Heart right ventricle (tissue), 16 donors: Measurements from ENCODE around the gene C2orf74. TPM values are rescaled to one million over a fixed set of nuclear protein-coding genes. Genes with fewer than 3 reads are reported as not detected.
"Not testable (repeated sequence)": the region's sequence is repeated elsewhere in the genome, so short reads cannot be mapped to it uniquely, and the experiment has no call there.

Source experiments
- ATAC-seq, 8 donors: fragments of 200-7000 bp; cut with Tn5 transposase; one replicate each; pipeline ENCODE4 v1.9.1; 2020; ENCODE audit warnings: mild to moderate bottlenecking in 8 of 8, moderate library complexity in 8 of 8, moderate number of reproducible peaks in 1 of 8
- DNase-seq, 2 donors: peaks; one replicate each; pipeline ENCODE4 v3.0.0-alpha.2; 2020
- H3K27ac ChIP-seq, 10 donors: fragments of 200-600 bp; sonication (generic) in 2 of 10; one replicate each; pipeline versions ENCODE4 v1.5.0 to v1.8.0; 2020 to 2022; ENCODE audit warnings: mild to moderate bottlenecking in 3 of 10
- H3K27me3 ChIP-seq, 7 donors: fragments of 200-600 bp; one replicate each; pipeline ENCODE4 v1.8.0; 2021 to 2022; ENCODE audit warnings: mild to moderate bottlenecking in 2 of 7
- H3K36me3 ChIP-seq, 9 donors: fragments of 200-600 bp; sonication (generic) in 1 of 9; one replicate each; pipeline versions ENCODE4 v1.5.0 to v1.8.0; 2020 to 2022; ENCODE audit warnings: mild to moderate bottlenecking in 2 of 9
- H3K4me1 ChIP-seq, 9 donors: fragments of 200-600 bp; sonication (generic) in 1 of 9; one replicate each; pipeline versions ENCODE4 v1.5.0 to v1.8.0; 2020 to 2022; ENCODE audit warnings: mild to moderate bottlenecking in 4 of 9
- H3K4me3 ChIP-seq, 10 donors: fragments of 200-600 bp; sonication (generic) in 2 of 10; one replicate each; pipeline versions ENCODE4 v1.5.0 to v1.8.0; 2020 to 2022; ENCODE audit warnings: mild to moderate bottlenecking in 7 of 10, moderate library complexity in 2 of 10
- H3K9me3 ChIP-seq, 11 donors: fragments of 200-600 bp in 10 of 11; sonication (generic) in 2 of 11; one replicate each; pipeline versions ENCODE4 v1.5.0 to v1.8.0; 2013 to 2022; ENCODE audit warnings: mild to moderate bottlenecking in 2 of 11, control low read depth in 1 of 11, moderate library complexity in 1 of 11
- CTCF ChIP-seq, 9 donors: fragments of 200-600 bp; sonication (generic) in 2 of 9; IDR thresholded peaks; one replicate each; pipeline versions ENCODE4 v1.5.0 to v1.8.0; 2021 to 2022; ENCODE audit warnings: antibody characterized with exemption in 9 of 9, mild to moderate bottlenecking in 5 of 9, moderate library complexity in 1 of 9
- WGBS, 2 donors: extraction: QIAGEN DNeasy Blood & Tissue Kit; methylation state at CpG; one replicate each; pipeline ENCODE4 v1.1.7; 2013; ENCODE audit warnings: inconsistent platforms in 1 of 2; 5-methylcytosine and 5-hydroxymethylcytosine counted together
- intact Hi-C, 10 donors: fragments of 100-400 bp; cut with DNase I; formaldehyde crosslinking; loops; one replicate each; pipeline versions ENCODE4 v1.11.1 to v1.14.2; 2022
- polyA plus RNA-seq, 2 donors: library from polyadenylated mRNA; stranded (reverse); fragments of 200-250 nt; gene quantifications; one replicate each; pipeline ENCODE4 v1.2.3, GENCODE V29; 2013
- total RNA-seq, 10 donors: library from RNA; stranded (reverse); fragmentation: NEBNext Ultra II Directional in 3 of 10; extraction: Animal tissue kit (Norgen Biotek cat#: 25700) in 3 of 10; gene quantifications; one replicate each; pipeline versions ENCODE4 v1.2.1 to v1.2.4, GENCODE V29; 2021 to 2023
- donor health status: Arrhythmogenic right ventricular cardiomyopathy.
- donor health status: ischemic (EF 13 %, LVEDD 7.1; RV severe dilation, severe dysfunction).
- donor health status: healthy with polysubstance abuse.
- donor health status: DM: no; HTN: yes; CAD: no.
- donor health status: DM: no; HTN: no; CAD: no.
- donor health status: ischemic (EF 25% LVEDD 6.9; RV normal size, moderate dysfunction).
- donor health status: ischemic (EF 25% LVEDD 5.7; RV mildly dilated, moderate dysfunction).
- donor health status: healthy.
- donor health status: DM: yes; HTN: yes; CAD: no.
- donor health status: Ischemic cardiomyopathy.
- donor health status: ischemic (EF 35%, LVEDD 5.7; RV mildly dilated, moderate dysfunction).
- donor health status: nonischemic (EF 11% LVEDD 7.7; RV severe dilation, severe dysfunction).
- donor health status: DM: yes; HTN: yes; CAD: no.
- donor health status: PGD.
- donor health status: ischemic (EF 29% LVEDD 5.4; RV normal size, mild dysfunction).
- donor health status: nonischemic (EF 23%, LVEDD 6.1; RV moderate dilation, normal function).

Gene C2orf74
- total and polyA plus RNA-seq, 12 donors, result 16.5 to 39.0 (median 24.0) TPM

DNA sequence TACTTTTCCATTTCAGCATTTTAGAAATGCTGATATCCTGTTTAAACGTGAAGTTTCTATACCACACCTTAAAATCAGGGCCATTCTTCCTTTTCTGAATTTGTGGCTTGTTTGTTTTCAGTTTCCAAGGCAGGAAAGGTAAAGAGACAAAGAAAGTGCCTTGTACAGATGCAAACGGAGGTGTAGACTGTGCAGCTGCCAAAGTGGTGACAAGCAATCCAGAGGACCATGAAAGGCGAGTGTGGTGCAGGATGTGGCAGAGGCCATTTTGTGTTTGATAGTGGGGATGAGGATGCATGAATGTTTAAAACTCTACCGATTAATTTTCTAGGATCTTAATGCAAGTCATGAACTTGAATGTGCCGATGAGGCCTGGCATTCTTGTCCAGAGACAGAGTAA is 733 bp downstream of the C2orf74 start:
- intact Hi-C loops, result no loop called here
- H3K9me3 ChIP-seq, result peaks cover 0 to 14% (median 0%) of the 10 kb centered on the region in 11 donors
- TF ChIP-seq CTCF (IDR thresholded peaks at IDR 0.05), result no peak
- no peaks in the 10 kb centered on the region for H3K27me3 ChIP-seq
- ATAC-seq (no peak), DNase-seq (no peak)
- peaks cover 0 to 93% (median 35%) of the 10 kb centered on the region in 9 donors for H3K36me3 ChIP-seq
- WGBS, 2 donors, result 91 to 92% methylated on average over 5 of the region's 5 CpGs
- no peak overlapping the region for H3K27ac ChIP-seq
- no peak overlapping the region for H3K4me3 ChIP-seq
- peaks cover 0 to 6% (median 0%) of the 10 kb centered on the region in 9 donors for H3K4me1 ChIP-seq

GRCh38 chr2:61165082-61165481 is 3.1 kb downstream of the C2orf74 start:
- intact Hi-C loops, H3K27ac ChIP-seq, ATAC-seq, H3K9me3 ChIP-seq, H3K4me1 ChIP-seq, H3K4me3 ChIP-seq, DNase-seq, H3K27me3 ChIP-seq: not testable (repeated sequence)
- 95% methylated on average over 7 of the region's 7 CpGs for WGBS, 2 donors
- peaks cover 0 to 76% (median 26%) of the 10 kb centered on the region in 9 donors for H3K36me3 ChIP-seq

- no peak overlapping the region for H3K4me3 ChIP-seq
- H3K27me3 ChIP-seq, result no peaks in the 10 kb centered on the region
- intact Hi-C loops, result no loop called here
- ATAC-seq (no peak), DNase-seq (no peak)
- TF ChIP-seq CTCF (IDR thresholded peaks at IDR 0.05), result no peak
- H3K4me1 ChIP-seq, result no peaks in the 10 kb centered on the region
- H3K9me3 ChIP-seq, result no peaks in the 10 kb centered on the region
- 55 to 65% methylated on average over 3 of the region's 3 CpGs for WGBS, 2 donors
- peaks cover 0 to 68% (median 23%) of the 10 kb centered on the region in 9 donors for H3K36me3 ChIP-seq
- no peak overlapping the region for H3K27ac ChIP-seq
These were observed 4.0 kb downstream of the C2orf74 start for GRCh38 chr2:61165946-61166345.

DNA sequence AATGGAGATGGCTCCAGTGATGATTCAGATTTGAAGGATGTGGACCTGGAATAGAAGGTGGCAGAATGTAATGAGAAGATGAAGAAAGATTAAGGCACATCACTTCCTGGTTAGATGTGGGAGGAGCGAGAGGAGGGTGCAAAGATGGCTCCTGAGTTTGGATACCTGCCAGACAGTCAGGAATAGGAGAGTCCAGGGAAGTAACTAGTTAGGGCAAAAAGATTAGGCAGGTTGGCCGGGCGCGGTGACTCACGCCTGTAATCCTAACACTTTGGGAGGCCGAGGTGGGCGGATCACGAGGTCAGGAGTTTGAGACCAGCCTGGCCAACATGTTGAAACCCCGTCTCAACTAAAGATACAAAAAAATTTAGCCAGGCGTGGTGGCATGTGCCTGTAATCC is 5.6 kb downstream of the C2orf74 start:
- H3K4me1 ChIP-seq, result no peaks in the 10 kb centered on the region
- no peak for DNase-seq
- WGBS, 2 donors, result 97 to 99% methylated on average over 10 of the region's 10 CpGs
- intact Hi-C loops, result no loop called here
- H3K27me3 ChIP-seq, result no peaks in the 10 kb centered on the region
- ATAC-seq, result no peak
- TF ChIP-seq CTCF (IDR thresholded peaks at IDR 0.05), result no peak
- H3K4me3 ChIP-seq, result no peak overlapping the region
- H3K9me3 ChIP-seq, result no peaks in the 10 kb centered on the region
- H3K36me3 ChIP-seq, result peaks cover 0 to 57% (median 23%) of the 10 kb centered on the region in 9 donors
- no peak overlapping the region for H3K27ac ChIP-seq

- intact Hi-C loops, result loop anchor here in 2 of 10 donors (10.0 kb wide), 2 partner anchors 108 to 302 kb away; partner anchors contain the start of genes SANBR (in 1 of the 2) and USP34 (in 1 of the 2)
These were observed 10.7 kb downstream of the C2orf74 start for GRCh38 chr2:61172671-61173070.

More at GRCh38 chr2:61172671-61173070, 10.7 kb downstream of the C2orf74 start:
- DNase-seq (no peak), ATAC-seq (no peak)
- WGBS, 2 donors, result 76 to 81% methylated on average over 1 of the region's 1 CpG
- H3K4me3 ChIP-seq, result no peak overlapping the region
- no peak for TF ChIP-seq CTCF (IDR thresholded peaks at IDR 0.05)
- H3K9me3 ChIP-seq, result no peaks in the 10 kb centered on the region
- peaks cover 0 to 12% (median 5%) of the 10 kb centered on the region in 9 donors for H3K4me1 ChIP-seq
- peaks cover 0 to 8% (median 0%) of the 10 kb centered on the region in 9 donors for H3K36me3 ChIP-seq
- no peaks in the 10 kb centered on the region for H3K27me3 ChIP-seq
- H3K27ac ChIP-seq, result no peak overlapping the region
